Measurements from ENCODE around the gene VAPB. TPM values are rescaled to one million over a fixed set of nuclear protein-coding genes. Genes with fewer than 3 reads are reported as not detected.
A peak's percentile ranks its signal among the peaks of the same experiment; 100 is the strongest.

Gene VAPB
- total RNA-seq, 1 experiment from 2014 or later, result 82.4 TPM

DNA sequence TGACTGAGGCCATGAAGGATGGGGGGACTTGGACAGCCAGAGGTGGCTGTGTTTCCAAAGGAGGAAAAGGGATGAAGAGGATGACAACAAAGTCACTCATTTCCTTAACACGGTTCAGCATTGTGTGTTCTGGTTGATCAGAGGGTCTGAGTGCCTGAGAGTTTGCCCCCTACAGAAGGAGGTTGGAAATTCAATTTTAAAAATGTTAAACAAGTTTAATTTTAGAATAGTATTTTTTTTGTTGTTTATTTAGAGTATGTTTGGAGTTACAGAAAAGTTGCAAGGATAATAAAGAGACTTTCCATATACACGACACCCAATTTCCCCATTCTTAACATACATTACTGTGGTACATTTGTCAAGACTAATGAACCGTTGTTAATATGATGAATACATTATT is 10.3 kb upstream of the VAPB start:
- Mint-ChIP-seq H3K27ac (ENCODE audit: unreplicated experiment) (no peak overlapping the region), H3K4me1 (ENCODE audit: low read depth, unreplicated experiment) (no peaks in the 10 kb centered on the region), H3K36me3 (ENCODE audit: insufficient read depth, unreplicated experiment) (no peaks in the 10 kb centered on the region), H3K27me3 (ENCODE audit: unreplicated experiment) (peaks cover 97% of the 10 kb centered on the region), H3K9me3 (ENCODE audit: low read depth, unreplicated experiment) (peaks cover 9% of the 10 kb centered on the region), H3K4me3 (ENCODE audit: low read depth, unreplicated experiment) (no peak overlapping the region)
- CTCF ChIA-PET, result no interaction called here
- TF ChIP-seq CTCF (IDR thresholded peaks at IDR 0.05; ENCODE audit: unreplicated experiment), result peak; percentile 10
- no TSS peak for BruUV-seq (replicated peaks)
- intact Hi-C loops (cut with micrococcal nuclease; ENCODE audit: unreplicated experiment), result no loop called here
- no peak for DNase-seq

- DNase-seq, result no peak
- H3K4me1 Mint-ChIP-seq (ENCODE audit: low read depth, unreplicated experiment), result peaks cover 8% of the 10 kb centered on the region
- H3K36me3 Mint-ChIP-seq (ENCODE audit: insufficient read depth, unreplicated experiment), result no peaks in the 10 kb centered on the region
- H3K9me3 Mint-ChIP-seq (ENCODE audit: low read depth, unreplicated experiment), result peaks cover 9% of the 10 kb centered on the region
- CTCF ChIA-PET, result no interaction called here
- BruUV-seq (replicated peaks), result no TSS peak
- H3K27ac Mint-ChIP-seq (ENCODE audit: unreplicated experiment), result no peak overlapping the region
- no peak overlapping the region for H3K4me3 Mint-ChIP-seq (ENCODE audit: low read depth, unreplicated experiment)
- peaks cover 75% of the 10 kb centered on the region for H3K27me3 Mint-ChIP-seq (ENCODE audit: unreplicated experiment)
- TF ChIP-seq CTCF (IDR thresholded peaks at IDR 0.05; ENCODE audit: unreplicated experiment), result no peak
- intact Hi-C loops (cut with micrococcal nuclease; ENCODE audit: unreplicated experiment), result loop anchor here (10.0 kb wide), 1 partner anchor 147 kb away; no protein-coding TSS in a partner anchor
Measured at GRCh38 chr20:58381627-58382026, 7.4 kb upstream of the VAPB start.

- no peak overlapping the region for H3K4me3 Mint-ChIP-seq (ENCODE audit: low read depth, unreplicated experiment)
- TF ChIP-seq CTCF (IDR thresholded peaks at IDR 0.05; ENCODE audit: unreplicated experiment), result no peak
- CTCF ChIA-PET, result no interaction called here
- H3K9me3 Mint-ChIP-seq (ENCODE audit: low read depth, unreplicated experiment), result peaks cover 9% of the 10 kb centered on the region
- H3K4me1 Mint-ChIP-seq (ENCODE audit: low read depth, unreplicated experiment), result peaks cover 8% of the 10 kb centered on the region
- no peaks in the 10 kb centered on the region for H3K36me3 Mint-ChIP-seq (ENCODE audit: insufficient read depth, unreplicated experiment)
- BruUV-seq (replicated peaks), result no TSS peak
- H3K27ac Mint-ChIP-seq (ENCODE audit: unreplicated experiment), result no peak overlapping the region
- H3K27me3 Mint-ChIP-seq (ENCODE audit: unreplicated experiment), result peaks cover 70% of the 10 kb centered on the region
- intact Hi-C loops (cut with micrococcal nuclease; ENCODE audit: unreplicated experiment), result loop anchor here (10.0 kb wide), 1 partner anchor 147 kb away; no protein-coding TSS in a partner anchor
- DNase-seq, result no peak
Measured at GRCh38 chr20:58382096-58382495, 6.9 kb upstream of the VAPB start.

DNA sequence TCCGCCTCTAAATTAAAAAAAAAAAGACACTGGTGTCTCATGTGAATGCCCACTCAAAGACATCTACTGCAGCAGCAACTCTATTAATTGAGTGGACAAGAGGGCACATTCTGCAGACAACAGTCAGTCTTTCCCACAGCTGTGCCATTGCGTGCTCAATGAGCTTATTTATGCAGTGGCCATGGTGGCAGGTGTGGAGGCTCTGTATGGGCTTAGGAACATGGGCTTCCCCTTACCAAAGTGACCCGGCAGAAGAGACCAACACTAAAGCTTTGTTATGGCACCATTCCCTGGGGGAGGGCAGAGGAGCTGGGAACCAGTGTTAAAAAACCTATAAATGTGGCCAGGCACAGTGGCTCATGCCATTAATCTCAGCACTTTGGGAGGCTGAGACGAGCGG is 4.2 kb upstream of the VAPB start:
- H3K27ac Mint-ChIP-seq (ENCODE audit: unreplicated experiment), result no peak overlapping the region
- CTCF ChIA-PET, result no interaction called here
- no peak for TF ChIP-seq CTCF (IDR thresholded peaks at IDR 0.05; ENCODE audit: unreplicated experiment)
- no peak overlapping the region for H3K4me3 Mint-ChIP-seq (ENCODE audit: low read depth, unreplicated experiment)
- peaks cover 44% of the 10 kb centered on the region for H3K27me3 Mint-ChIP-seq (ENCODE audit: unreplicated experiment)
- intact Hi-C loops (cut with micrococcal nuclease; ENCODE audit: unreplicated experiment), result loop anchor here (10.0 kb wide), 1 partner anchor 150 kb away; no protein-coding TSS in a partner anchor
- H3K4me1 Mint-ChIP-seq (ENCODE audit: low read depth, unreplicated experiment), result peaks cover 11% of the 10 kb centered on the region
- DNase-seq, result no peak
- no TSS peak for BruUV-seq (replicated peaks)
- H3K9me3 Mint-ChIP-seq (ENCODE audit: low read depth, unreplicated experiment), result peaks cover 9% of the 10 kb centered on the region
- H3K36me3 Mint-ChIP-seq (ENCODE audit: insufficient read depth, unreplicated experiment), result peaks cover 12% of the 10 kb centered on the region
